H1 (cell line): ENCODE results near the gene SLK. TPM values are rescaled to one million over a fixed set of nuclear protein-coding genes. Genes with fewer than 3 reads are reported as not detected.

Experiments used
- CTCF ChIA-PET: fragments of 300-600 bp; sonication (Branson Sonifier 250); formaldehyde crosslinking; loops from one replicate; lab custom pipeline; 2021; ENCODE audit not compliant: partially characterized antibody; lab: Charles Lee
- POLR2A ChIA-PET: fragments of 300-600 bp; sonication (Branson Sonifier 250); formaldehyde crosslinking; loops from one replicate; lab custom pipeline; 2021; ENCODE audit warnings: inconsistent platforms; ENCODE audit not compliant: partially characterized antibody; lab: Charles Lee
- DNase-seq, 2 experiments: peaks; one replicate each; pipeline versions ENCODE4 v3.0.0 to v3.0.0-alpha.2; 2010 to 2022; ENCODE audit warnings: low spot score in 2 of 2, low read depth in 1 of 2, mixed read lengths in 1 of 2
- FAIRE-seq: peaks from 2 replicates; lab custom pipeline; 2011; peaks lifted over from hg19 to GRCh38; lab: Jason Lieb, UNC
- H2AFZ ChIP-seq: 2 replicates; pipeline ENCODE4 v1.8.1; 2012; ENCODE audit warnings: low read length, inconsistent platforms
- H2AK5ac ChIP-seq: 2 replicates; pipeline ENCODE4 v1.6.1; 2013; ENCODE audit warnings: low read depth, low read length
- H2BK120ac ChIP-seq: replicated peaks from 2 replicates; pipeline ENCODE3; 2013; ENCODE audit warnings: low read depth, low read length, inconsistent platforms
- H2BK12ac ChIP-seq: 2 replicates; pipeline ENCODE4 v1.6.1; 2013; ENCODE audit warnings: low read depth, low read length
- H2BK15ac ChIP-seq: 2 replicates; pipeline ENCODE4 v1.6.1; 2013; ENCODE audit warnings: low read length
- H2BK20ac ChIP-seq: 2 replicates; pipeline ENCODE4 v1.6.1; 2013; ENCODE audit warnings: low read length
- H2BK5ac ChIP-seq: 2 replicates; pipeline ENCODE4 v1.6.1; 2013; ENCODE audit warnings: low read depth, low read length
- H3K14ac ChIP-seq: 2 replicates; pipeline ENCODE4 v1.6.1; 2013; ENCODE audit warnings: inconsistent platforms; ENCODE audit not compliant: insufficient read length
- H3K18ac ChIP-seq: 2 replicates; pipeline ENCODE4 v1.6.1; 2013; ENCODE audit warnings: low read length; ENCODE audit errors: extremely low read depth
- H3K23ac ChIP-seq: 2 replicates; pipeline ENCODE4 v1.6.1; 2013; ENCODE audit warnings: inconsistent platforms; ENCODE audit not compliant: insufficient read length
- H3K23me2 ChIP-seq: 2 replicates; pipeline ENCODE4 v1.6.1; 2013; ENCODE audit warnings: low read depth, low read length
- H3K27ac ChIP-seq: 2 replicates; pipeline ENCODE4 v1.6.1; 2011; ENCODE audit warnings: low read depth, low read length, inconsistent platforms
- H3K27me3 ChIP-seq, 4 experiments: replicated peaks in 1 of 4; 1 replicate in 1 of 4; 2 replicates in 3 of 4; pipeline versions ENCODE4 v1.6.1 to v1.8.1; 2011 to 2013; ENCODE audit warnings: low read length in 3 of 4, mild to moderate bottlenecking in 3 of 4, inconsistent platforms in 2 of 4, mixed read lengths in 2 of 4, moderate library complexity in 1 of 4; ENCODE audit not compliant: control insufficient read depth in 3 of 4, insufficient read depth in 3 of 4; ENCODE audit errors: extremely low read depth in 1 of 4
- H3K36me3 ChIP-seq, 4 experiments: 2 replicates each; pipeline versions ENCODE4 v1.6.1 to v1.8.1; 2011 to 2013; ENCODE audit warnings: mild to moderate bottlenecking in 4 of 4, low read length in 3 of 4, moderate library complexity in 2 of 4, control low read depth in 1 of 4, inconsistent platforms in 1 of 4; ENCODE audit not compliant: insufficient read depth in 4 of 4, control insufficient read depth in 2 of 4
- H3K4ac ChIP-seq: replicated peaks from 2 replicates; pipeline ENCODE3; 2013; ENCODE audit warnings: low read length, low read depth, mixed read lengths, inconsistent platforms; ENCODE audit not compliant: insufficient read length
- H3K4me1 ChIP-seq, 4 experiments: replicated peaks in 1 of 4; 1 replicate in 1 of 4; 2 replicates in 3 of 4; pipeline versions ENCODE4 v1.6.1 to v1.8.1; 2011 to 2013; ENCODE audit warnings: low read length in 3 of 4, inconsistent platforms in 2 of 4, mixed read lengths in 1 of 4; ENCODE audit not compliant: insufficient read depth in 4 of 4, control insufficient read depth in 3 of 4
- H3K4me2 ChIP-seq, 2 experiments: 2 replicates each; pipeline versions ENCODE4 v1.6.1 to v1.8.1; 2011 to 2013; ENCODE audit warnings: low read depth in 2 of 2, low read length in 2 of 2, control low read depth in 1 of 2, inconsistent platforms in 1 of 2, mild to moderate bottlenecking in 1 of 2; ENCODE audit not compliant: insufficient read depth in 1 of 2
- H3K4me3 ChIP-seq, 4 experiments: fragments of 200-600, 300-600 bp in 1 of 4; sonication (generic), shearing (Covaris generic), sonication (Bioruptor Twin) in 1 of 4; 2 replicates each; pipeline versions ENCODE4 v1.5.1 to v1.8.1; 2011 to 2016; ENCODE audit warnings: low read length in 4 of 4, low read depth in 3 of 4, control low read depth in 2 of 4, inconsistent platforms in 2 of 4, mild to moderate bottlenecking in 2 of 4, mixed read lengths in 1 of 4, moderate library complexity in 1 of 4; ENCODE audit not compliant: insufficient read depth in 2 of 4; ENCODE audit errors: extremely low read depth in 1 of 4
- H3K56ac ChIP-seq: replicated peaks from 2 replicates; pipeline ENCODE3; 2013; ENCODE audit warnings: low read depth, mild to moderate bottlenecking, mixed read lengths, low read length, inconsistent platforms; ENCODE audit not compliant: insufficient read length
- H3K79me1 ChIP-seq: 2 replicates; pipeline ENCODE4 v1.6.1; 2013; ENCODE audit warnings: low read depth, low read length, control low read depth
- H3K79me2 ChIP-seq, 2 experiments: 2 replicates each; pipeline versions ENCODE4 v1.6.1 to v1.8.1; 2012 to 2013; ENCODE audit warnings: low read length in 2 of 2, mild to moderate bottlenecking in 2 of 2, inconsistent platforms in 1 of 2; ENCODE audit not compliant: insufficient read depth in 2 of 2, control insufficient read depth in 1 of 2
- H3K9ac ChIP-seq, 4 experiments: replicated peaks in 1 of 4; 1 replicate in 1 of 4; 2 replicates in 3 of 4; pipeline versions ENCODE4 v1.6.1 to v1.8.1; 2011 to 2013; ENCODE audit warnings: low read depth in 3 of 4, low read length in 3 of 4, control low read depth in 2 of 4, mild to moderate bottlenecking in 2 of 4, moderate library complexity in 2 of 4, inconsistent platforms in 1 of 4; ENCODE audit errors: extremely low read depth in 1 of 4
- H3K9me3 ChIP-seq, 2 experiments: 2 replicates each; pipeline versions ENCODE4 v1.6.1 to v1.8.1; 2012 to 2013; ENCODE audit warnings: mild to moderate bottlenecking in 2 of 2, moderate library complexity in 2 of 2, control low read depth in 1 of 2, inconsistent platforms in 1 of 2, low read depth in 1 of 2, low read length in 1 of 2, mixed read lengths in 1 of 2; ENCODE audit not compliant: insufficient read depth in 2 of 2
- H4K20me1 ChIP-seq, 2 experiments: replicated peaks in 1 of 2; 2 replicates each; pipeline versions ENCODE3 to v1.8.1; 2011 to 2013; ENCODE audit warnings: inconsistent platforms in 2 of 2, low read length in 2 of 2, mild to moderate bottlenecking in 1 of 2; ENCODE audit not compliant: insufficient read depth in 2 of 2, control insufficient read depth in 1 of 2
- H4K5ac ChIP-seq: 2 replicates; pipeline ENCODE4 v1.6.1; 2013; ENCODE audit warnings: low read length, low read depth, mixed read lengths, inconsistent platforms; ENCODE audit not compliant: insufficient read length
- H4K8ac ChIP-seq: 2 replicates; pipeline ENCODE4 v1.8.0; 2013; ENCODE audit warnings: mild to moderate bottlenecking, moderate library complexity, low read length, inconsistent platforms; ENCODE audit not compliant: insufficient read depth; ENCODE audit errors: extremely low read depth
- H4K91ac ChIP-seq: replicated peaks from 2 replicates; pipeline ENCODE3; 2013; ENCODE audit warnings: low read length, mixed read lengths, inconsistent platforms; ENCODE audit not compliant: insufficient read length
- FOSL1 ChIP-seq: IDR thresholded peaks from 2 replicates; pipeline ENCODE4 v1.6.1; 2011; ENCODE audit warnings: mild to moderate bottlenecking, low read depth, low read length, moderate library complexity; ENCODE audit not compliant: insufficient read depth
- HDAC2 ChIP-seq, 2 experiments: fragments of 300-600 bp in 1 of 2; sonication (generic) in 1 of 2; IDR thresholded peaks; 2 replicates each; pipeline ENCODE4 v1.6.1; 2011 to 2012; ENCODE audit warnings: low read depth in 2 of 2, low read length in 2 of 2, mild to moderate bottlenecking in 2 of 2, moderate library complexity in 2 of 2, borderline replicate concordance in 1 of 2, inconsistent platforms in 1 of 2
- JUND ChIP-seq: IDR thresholded peaks from 2 replicates; pipeline ENCODE4 v1.6.1; 2011; ENCODE audit warnings: mild to moderate bottlenecking, improper control_type of control experiment, low read length
- NANOG ChIP-seq: IDR thresholded peaks from 2 replicates; pipeline ENCODE4 v1.6.1; 2011; ENCODE audit warnings: low read length, low read depth, mild to moderate bottlenecking, inconsistent platforms; ENCODE audit not compliant: insufficient read depth, poor library complexity, severe bottlenecking
- POLR2AphosphoS5 ChIP-seq: IDR thresholded peaks from 2 replicates; pipeline ENCODE4 v1.6.1; 2011; ENCODE audit warnings: low read depth, low read length
- RBBP5 ChIP-seq: IDR thresholded peaks from 2 replicates; pipeline ENCODE4 v1.7.1; 2012; ENCODE audit warnings: low read depth, mild to moderate bottlenecking, inconsistent platforms, low read length, moderate library complexity, borderline replicate concordance
- SIX5 ChIP-seq: IDR thresholded peaks from 2 replicates; pipeline ENCODE4 v1.6.1; 2011; ENCODE audit warnings: mild to moderate bottlenecking, low read depth, low read length
- SRF ChIP-seq: IDR thresholded peaks from 2 replicates; pipeline ENCODE4 v1.6.1; 2011; ENCODE audit warnings: mild to moderate bottlenecking, low read depth, low read length, moderate library complexity
- YY1 ChIP-seq: IDR thresholded peaks from 2 replicates; pipeline ENCODE4 v1.6.1; 2011; ENCODE audit warnings: low read depth, mild to moderate bottlenecking, low read length
- WGBS, 2 experiments: shearing (Covaris generic) in 1 of 2; methylation state at CpG; one replicate each; pipeline versions ENCODE4 v1.1.6 to v1.1.7; 2013 to 2015; ENCODE audit warnings: low lambda C conversion rate in 2 of 2, mixed read lengths in 2 of 2, inconsistent platforms in 1 of 2, low coverage in 1 of 2, missing lambda C conversion rate in 1 of 2; ENCODE audit not compliant: insufficient replicate concordance in 2 of 2, insufficient coverage in 1 of 2, insufficient read length in 1 of 2; ENCODE audit errors: extremely low coverage in 1 of 2, missing lambda C conversion rate in 1 of 2; 5-methylcytosine and 5-hydroxymethylcytosine counted together
- polyA plus RNA-seq, 7 experiments: library from polyadenylated mRNA; depleted of rRNA in 3 of 7; stranded (reverse) in 5 of 7; unstranded in 2 of 7; fragments of >200 nt in 5 of 7; fragments of 200-250 nt in 2 of 7; gene quantifications; 1 replicate in 5 of 7; 2 replicates in 1 of 7; 4 replicates in 1 of 7; pipeline versions ENCODE4 v1.2.1 to v1.2.3, GENCODE V29; 2011 to 2013; ENCODE audit warnings: missing spikeins in 2 of 7, mixed read lengths in 2 of 7
- total RNA-seq: library from RNA; stranded (reverse); fragmentation: NEBNext Ultra II Directional; extraction: Animal tissue kit (Norgen Biotek cat#: 25700); gene quantifications from 2 replicates; pipeline ENCODE4 v1.2.1, GENCODE V29; 2021
- TF ChIP-seq, protein P1 (sequence below): IDR thresholded peaks from 2 replicates; pipeline ENCODE4 v1.6.1; 2011; ENCODE audit warnings: low read length, improper control_type of control experiment

SLK gene
- total and polyA plus RNA-seq, 2 of the 8 experiments (the other 6 are each of a cell fraction or from before 2014, with no cell fraction given) = 2.7 to 18.3 TPM

DNA sequence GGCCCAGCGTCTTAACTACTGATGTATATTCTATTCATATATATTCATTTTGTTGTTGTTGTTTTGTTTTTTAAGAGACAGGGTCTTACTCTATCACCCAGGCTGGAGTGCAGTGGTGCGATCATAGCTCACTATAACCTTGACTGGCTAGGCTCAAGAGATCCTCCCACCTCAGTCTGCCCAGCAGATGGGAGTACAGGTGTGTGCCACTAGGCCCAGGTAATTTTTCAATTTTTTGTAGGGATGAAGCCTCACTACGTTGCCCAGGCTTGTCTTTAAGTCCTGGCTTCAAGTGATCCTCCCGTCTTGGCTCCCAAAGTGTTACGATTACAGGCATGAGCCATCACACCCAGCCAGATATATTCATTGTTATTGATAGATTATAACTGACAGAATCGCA is 36.1 kb upstream of the SLK start:
- CTCF ChIA-PET = interaction anchor here (1.0 to 1.8 kb wide), 3 partner anchors 10 to 43 kb away, joined by 4 to 7 read pairs (median 5); no protein-coding TSS in a partner anchor
- H3K23ac ChIP-seq = no peak overlapping the region

More for the DNA sequence above, 36.1 kb upstream of the SLK start:
- Histone ChIP-seq H4K8ac (no peak overlapping the region), H2BK12ac (no peak overlapping the region), H2AK5ac (no peak overlapping the region), H3K4me1 (peaks cover 0 to 5% (median 4%) of the 10 kb centered on the region in 4 experiments; a peak in 3 of 7 replicates), H3K27me3 (no peaks in the 10 kb centered on the region), H3K79me2 (no peaks in the 10 kb centered on the region), H3K14ac (no peak overlapping the region), H3K18ac (no peak overlapping the region), H3K23me2 (no peaks in the 10 kb centered on the region), H2BK15ac (no peak overlapping the region), H3K9ac (no peak overlapping the region), H3K4me3 (no peak overlapping the region), H4K5ac (no peak overlapping the region), H3K56ac (no peak overlapping the region), H3K79me1 (no peaks in the 10 kb centered on the region), H2AFZ (no peak overlapping the region), H2BK5ac (no peak overlapping the region), H3K4ac (no peak overlapping the region), H2BK20ac (no peak overlapping the region), H4K91ac (no peak overlapping the region), H3K9me3 (no peaks in the 10 kb centered on the region), H3K27ac (no peak overlapping the region), H4K20me1 (no peaks in the 10 kb centered on the region), H3K36me3 (no peaks in the 10 kb centered on the region), H2BK120ac (no peak overlapping the region), H3K4me2 (no peak overlapping the region)
- POLR2A ChIA-PET = no interaction called here
- WGBS, 2 experiments = 85% methylated on average over 6 of the region's 6 CpGs; no CpG with 5 or more reads in 1 of the 2 experiments
- FAIRE-seq (no peak), DNase-seq (no peak)
- TF ChIP-seq SIX5 (no peak), SRF (no peak), HDAC2 (IDR thresholded peaks at IDR 0.05; ENCODE audit: borderline replicate concordance in 1 of 2, low read depth in 2 of 2, low read length in 2 of 2) (no peak), JUND (no peak), NANOG (no peak), RBBP5 (no peak), YY1 (no peak), POLR2AphosphoS5 (no peak), FOSL1 (no peak)
- TF ChIP-seq, protein P1, sequence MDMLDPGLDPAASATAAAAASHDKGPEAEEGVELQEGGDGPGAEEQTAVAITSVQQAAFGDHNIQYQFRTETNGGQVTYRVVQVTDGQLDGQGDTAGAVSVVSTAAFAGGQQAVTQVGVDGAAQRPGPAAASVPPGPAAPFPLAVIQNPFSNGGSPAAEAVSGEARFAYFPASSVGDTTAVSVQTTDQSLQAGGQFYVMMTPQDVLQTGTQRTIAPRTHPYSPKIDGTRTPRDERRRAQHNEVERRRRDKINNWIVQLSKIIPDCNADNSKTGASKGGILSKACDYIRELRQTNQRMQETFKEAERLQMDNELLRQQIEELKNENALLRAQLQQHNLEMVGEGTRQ = no peak
